GM19372 (cell line): ENCODE data around the gene ARL4A.
"Not testable (repeated sequence)": the region's sequence is repeated elsewhere in the genome, so short reads cannot be mapped to it uniquely, and the experiment has no call there.

Experiments
- ATAC-seq: cut with Tn5 transposase; IDR thresholded peaks from one replicate; pipeline ENCODE4 v1.9.1; 2021; ENCODE audit warnings: mild to moderate bottlenecking, low read depth, moderate library complexity; ENCODE audit not compliant: unreplicated experiment

Gene ARL4A

DNA sequence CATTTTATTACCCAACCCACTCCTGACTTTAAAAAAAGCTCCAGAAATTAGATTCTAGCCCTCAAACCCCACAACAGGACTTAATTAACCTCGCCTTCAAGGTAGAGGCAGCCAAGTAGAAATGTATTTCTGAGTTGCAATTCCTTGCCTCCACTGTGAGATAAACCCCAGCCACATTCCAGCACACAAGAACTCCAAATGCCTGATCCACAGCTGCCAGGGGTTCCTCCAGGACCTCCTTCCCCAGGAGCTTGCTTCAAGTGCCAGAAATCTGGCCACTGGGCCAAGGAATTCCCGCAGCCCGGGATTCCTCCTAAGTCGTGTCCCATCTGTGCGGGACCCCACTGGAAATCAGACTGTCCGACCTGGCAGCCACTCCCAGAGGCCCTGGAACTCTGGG is 25.9 kb upstream of the ARL4A start:
- ATAC-seq = no peak

DNA sequence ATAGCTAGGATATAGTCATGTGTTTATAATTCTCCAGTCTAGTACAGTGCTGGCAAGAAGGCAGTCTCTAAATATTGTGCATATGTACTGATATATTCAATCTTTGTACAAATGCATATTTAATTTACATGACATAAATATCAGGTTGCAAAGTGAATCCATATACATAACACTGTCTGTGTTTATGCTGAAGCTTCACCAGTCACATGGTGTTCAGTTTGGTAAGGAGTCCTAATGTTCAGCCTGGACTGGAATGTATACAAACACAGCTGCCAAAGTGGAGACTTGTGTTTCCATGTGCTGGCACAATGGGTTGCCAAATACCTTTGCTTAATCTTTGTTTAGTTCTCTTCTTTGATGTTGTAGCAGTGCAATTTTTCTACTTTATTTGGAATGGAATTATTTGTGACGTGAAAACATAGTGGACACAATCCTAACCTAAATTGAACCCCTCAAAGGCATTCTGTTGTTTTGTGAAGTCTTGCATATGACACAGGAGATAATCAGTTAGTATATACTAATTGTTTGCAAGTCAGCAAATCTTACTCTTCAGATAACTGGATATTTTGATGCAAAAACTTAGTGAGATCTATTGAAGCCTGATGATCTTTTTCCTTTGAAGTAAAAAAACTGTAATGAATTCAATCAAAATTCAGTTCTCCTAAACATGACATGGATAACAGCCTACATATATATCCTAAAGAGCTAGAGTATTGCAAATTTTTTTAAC is 17.3 kb upstream of the ARL4A start:
- ATAC-seq = no peak

DNA sequence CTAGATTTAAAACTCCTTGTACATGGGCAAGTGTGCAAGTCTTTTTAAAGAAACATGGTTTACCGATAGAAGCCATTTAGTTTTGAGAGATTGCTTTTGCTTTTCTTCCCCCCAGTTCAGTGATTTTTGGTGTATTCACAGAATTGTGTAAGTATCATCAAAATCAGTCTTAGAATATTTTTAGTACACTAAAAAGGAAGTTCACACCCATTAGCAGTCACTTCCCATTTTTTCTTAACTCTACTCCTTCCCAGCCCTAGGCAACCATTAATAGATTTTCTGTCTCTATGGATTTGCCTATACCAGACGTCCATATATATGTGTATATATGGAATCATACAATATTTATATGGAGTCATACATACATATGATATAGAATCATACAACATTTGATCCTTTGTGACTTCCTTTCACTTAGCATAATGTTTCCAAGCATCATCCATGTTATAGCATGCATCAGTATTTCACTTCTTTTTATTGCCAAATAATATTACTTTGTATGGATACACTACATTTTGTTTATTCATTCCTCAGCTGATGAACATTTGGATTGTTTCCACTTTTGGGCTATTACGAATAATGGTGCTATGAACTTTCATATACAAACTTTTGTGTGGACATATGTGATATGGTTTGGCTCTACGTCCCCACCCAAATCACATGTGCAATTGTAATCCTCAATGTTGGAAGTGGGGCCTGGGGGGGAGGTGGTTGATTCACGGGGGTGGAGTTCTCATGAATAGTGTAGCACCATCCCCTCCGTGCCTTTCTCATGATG is 16.5 kb upstream of the ARL4A start:
- ATAC-seq = no peak

DNA sequence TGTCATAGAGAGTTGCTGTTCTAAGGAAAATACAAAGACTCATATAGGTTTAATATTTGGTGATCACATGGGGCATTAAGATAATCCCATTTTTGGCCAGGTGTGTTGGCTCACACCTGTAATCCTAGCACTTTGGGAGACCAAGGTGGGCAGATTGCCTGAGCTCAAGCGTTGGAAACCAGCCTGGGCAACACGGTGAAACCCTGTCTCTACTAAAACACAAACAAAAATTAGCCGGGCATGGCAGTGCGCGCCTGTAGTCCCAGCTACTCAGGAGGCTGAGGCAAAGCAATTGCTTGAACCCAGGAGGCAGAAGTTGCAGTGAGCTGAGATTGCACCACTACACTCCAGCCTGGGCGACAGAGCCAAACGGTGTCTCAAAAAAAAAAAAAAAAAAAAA is 14.0 kb upstream of the ARL4A start:
- ATAC-seq = not testable (repeated sequence)

DNA sequence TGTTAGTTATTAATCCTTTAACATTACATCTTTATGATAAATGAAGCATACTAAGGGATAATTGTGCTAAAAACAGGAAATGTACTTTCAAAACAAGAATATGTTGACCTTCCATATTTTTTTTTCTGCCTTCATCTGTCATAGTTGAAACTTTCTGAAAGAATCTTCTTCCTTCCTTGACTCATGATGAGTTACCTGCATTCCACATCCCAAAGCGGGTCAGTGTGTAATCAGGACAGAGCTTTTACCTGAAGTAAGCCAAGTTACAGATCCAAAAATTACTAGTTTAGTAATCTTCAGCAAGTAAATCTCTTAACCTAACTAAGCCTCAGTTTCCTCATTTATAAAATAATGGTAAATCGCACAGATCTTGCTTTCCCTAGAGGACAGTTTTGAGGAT is 13.4 kb upstream of the ARL4A start:
- no peak for ATAC-seq

DNA sequence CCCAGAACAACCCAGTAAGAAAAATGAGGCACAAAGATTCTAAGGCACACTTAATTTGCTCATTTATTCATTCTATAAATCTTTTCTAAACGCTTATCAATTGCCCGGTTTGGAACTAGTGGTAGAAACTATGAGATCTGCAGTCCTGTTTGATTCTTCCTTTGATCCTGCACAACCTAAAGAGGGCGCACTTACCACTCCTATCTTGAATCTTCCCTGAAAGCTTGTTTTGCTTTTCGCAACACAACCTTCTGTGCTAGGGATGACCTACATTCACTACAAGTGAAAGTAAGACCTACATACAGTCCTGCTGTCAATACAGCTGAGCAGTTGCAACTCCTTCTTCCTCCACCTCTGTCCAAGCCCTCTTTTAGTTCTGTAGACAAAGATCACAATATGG is 12.6 kb upstream of the ARL4A start:
- ATAC-seq = peak; percentile 80

DNA sequence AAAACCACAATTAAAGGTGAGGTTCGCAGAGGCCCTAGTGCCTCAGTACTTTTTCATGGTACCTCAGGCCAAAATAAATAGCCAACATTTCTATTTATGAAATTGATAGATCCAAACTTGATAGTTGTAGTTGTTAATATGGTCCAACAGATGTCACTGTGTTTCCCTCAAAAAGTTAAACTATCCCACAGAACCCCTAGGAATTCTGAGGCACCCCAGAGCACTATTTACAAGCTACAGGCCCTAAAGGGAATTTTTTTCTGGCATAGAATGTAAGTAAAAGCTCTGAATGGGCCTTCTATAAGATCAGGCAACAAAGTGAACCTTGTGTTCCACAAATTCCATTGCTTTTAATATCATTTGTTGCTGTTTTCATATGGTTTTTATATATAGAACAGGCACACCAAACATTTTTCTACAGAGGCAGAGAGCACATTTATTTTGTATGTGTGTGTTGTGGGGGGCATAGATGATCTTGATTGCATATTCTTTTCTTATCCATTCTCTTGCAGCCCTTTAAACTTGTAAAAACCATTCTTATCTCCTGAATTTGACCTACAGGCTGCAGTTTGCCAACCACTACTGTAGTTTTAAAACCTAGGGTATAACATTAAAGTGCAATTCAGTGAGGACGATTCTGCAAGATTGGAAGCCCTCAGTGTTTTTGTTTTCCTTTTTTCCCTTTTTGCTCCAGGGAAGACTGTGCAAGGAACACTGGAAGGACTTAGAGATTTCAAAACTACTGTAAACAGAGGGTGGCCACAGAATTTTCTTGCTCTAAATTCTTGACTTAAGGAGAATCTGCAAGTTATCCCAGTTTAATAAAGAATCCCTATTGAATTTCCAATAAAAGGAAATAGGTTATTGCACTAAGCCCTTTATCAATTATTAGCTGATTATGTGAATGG is 3.5 kb upstream of the ARL4A start:
- no peak for ATAC-seq

DNA sequence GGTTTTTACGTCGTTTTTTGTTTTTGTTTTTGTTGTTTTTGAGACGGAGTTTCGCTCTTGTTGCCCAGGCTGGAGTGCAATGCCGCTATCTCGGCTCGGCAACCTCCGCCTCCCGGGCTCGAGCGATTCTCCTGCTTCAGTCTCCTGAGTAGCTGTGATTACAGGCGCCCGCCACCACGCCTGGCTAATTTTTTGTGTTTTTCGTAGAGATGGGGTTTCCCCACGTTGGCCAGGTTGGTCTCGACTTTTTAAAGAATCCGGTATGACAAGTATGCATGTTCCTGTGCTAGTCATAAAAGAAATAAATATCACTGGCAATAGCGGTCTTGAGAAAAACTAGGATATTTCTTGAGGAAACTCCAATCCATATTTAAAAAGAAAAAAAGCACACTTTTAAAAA is 2.7 kb upstream of the ARL4A start:
- ATAC-seq = no peak

DNA sequence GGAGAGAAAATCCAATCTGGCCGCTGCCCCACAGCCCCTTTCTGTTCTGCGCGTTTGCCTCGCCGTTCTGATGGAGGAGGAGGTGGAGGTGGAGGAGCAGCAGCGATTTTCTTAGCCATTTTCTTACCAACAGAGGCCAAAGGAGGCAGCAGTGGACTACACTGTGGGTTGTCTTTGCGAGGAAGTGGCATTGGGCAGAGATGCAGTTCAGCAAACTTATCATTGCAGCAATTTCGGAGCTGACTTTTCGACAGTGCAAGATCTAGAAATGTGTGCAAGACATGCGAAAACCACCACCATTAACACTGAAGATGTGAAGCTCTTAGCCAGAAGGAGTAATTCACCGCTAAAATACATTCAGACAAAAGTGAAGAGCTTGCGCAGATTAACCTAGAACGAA is 1.9 kb upstream of the ARL4A start:
- no peak for ATAC-seq

DNA sequence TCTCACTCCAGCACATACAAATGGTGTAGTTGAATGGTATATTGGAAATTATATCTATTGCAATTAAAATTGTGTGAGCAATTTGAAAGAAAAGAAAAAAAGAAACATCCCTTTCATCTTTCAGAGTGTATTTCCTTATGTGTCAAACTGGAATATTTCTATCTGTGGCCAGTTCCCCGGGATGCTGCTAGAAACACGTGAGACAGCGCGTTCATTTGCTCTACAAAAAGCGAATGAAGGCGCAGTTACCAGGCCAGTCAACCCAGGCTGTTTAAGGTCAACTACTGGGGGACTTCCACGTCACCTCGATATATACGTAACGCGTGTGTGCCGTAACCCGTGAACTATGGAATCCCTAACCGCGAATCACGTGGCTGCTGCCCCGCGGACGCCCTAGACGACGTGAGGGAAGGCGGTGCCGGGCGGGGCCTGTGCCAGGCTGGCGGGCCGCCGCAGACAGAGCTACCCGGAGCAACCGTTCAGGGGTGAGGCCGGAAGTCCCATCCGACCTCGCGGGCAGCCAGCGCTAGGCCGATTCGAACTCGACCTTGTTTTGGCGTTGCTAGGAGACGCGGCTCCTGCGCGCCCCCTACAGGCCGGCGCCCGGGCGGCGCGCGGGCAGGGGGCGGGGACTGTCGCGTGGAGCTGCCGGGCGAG is 1.1 kb upstream of the ARL4A start:
- ATAC-seq = peak; percentile 70

DNA sequence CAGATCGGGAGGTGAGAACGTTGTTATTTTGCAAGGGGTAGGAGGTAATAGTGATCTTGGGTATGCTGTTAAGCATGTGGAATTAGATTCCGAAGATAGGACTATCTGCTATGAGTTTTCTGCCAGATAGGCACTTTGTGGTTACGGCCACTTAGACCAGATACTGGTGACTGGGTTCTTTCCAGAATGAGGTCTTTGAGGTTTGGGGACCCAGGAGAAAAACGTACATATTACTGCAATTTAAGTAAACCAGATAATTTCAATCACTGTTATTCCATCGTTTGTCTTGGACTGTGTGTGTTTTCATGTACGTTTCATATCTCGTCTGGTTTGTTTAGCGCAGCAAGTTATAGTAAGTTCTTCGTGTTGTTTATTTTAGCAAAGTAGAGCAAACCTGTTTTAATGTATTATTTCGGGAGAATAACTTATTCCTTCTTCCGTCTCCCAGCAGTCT is 312 bp downstream of the ARL4A start:
- peak; percentile 0 for ATAC-seq

DNA sequence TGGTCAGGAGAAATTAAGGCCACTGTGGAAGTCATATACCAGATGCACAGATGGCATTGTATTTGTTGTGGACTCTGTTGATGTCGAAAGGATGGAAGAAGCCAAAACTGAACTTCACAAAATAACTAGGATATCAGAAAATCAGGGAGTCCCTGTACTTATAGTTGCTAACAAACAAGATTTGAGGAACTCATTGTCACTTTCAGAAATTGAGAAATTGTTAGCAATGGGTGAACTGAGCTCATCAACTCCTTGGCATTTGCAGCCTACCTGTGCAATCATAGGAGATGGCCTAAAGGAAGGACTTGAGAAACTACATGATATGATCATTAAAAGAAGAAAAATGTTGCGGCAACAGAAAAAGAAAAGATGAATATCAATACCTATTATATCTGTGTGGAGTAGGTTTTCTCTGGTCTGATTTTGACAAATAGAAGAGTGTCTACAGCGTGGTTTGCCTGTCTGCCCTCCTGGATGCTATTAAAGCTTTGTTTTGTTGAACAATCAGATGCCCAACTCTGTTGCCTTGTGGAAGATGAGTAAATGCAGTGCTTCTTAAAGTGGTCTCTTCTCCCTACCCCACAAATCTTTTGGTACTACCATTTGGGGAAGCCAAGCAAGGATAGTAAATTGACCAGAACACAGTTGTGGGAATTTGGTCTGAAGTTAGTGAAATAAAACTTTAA is 1.2 kb downstream of the ARL4A start:
- not testable (repeated sequence) for ATAC-seq

DNA sequence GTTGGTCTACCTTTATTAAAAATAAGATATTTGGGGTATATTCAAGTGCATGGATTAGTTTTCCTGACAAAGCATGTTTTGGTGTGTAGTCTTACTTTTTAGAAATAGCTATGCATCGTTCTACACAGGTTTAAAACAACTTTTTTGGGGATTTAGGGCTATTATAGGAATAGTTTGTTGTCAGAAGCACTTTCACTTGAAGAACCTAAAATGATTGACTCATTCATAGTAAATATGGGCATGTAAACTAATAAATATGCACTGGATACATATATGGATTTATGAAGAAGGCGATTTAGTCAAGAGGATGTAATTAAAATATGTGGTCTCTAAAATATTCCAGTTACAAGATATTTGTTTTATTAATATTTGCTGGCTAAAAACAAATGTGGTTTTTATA is 2.0 kb downstream of the ARL4A start:
- ATAC-seq = no peak

DNA sequence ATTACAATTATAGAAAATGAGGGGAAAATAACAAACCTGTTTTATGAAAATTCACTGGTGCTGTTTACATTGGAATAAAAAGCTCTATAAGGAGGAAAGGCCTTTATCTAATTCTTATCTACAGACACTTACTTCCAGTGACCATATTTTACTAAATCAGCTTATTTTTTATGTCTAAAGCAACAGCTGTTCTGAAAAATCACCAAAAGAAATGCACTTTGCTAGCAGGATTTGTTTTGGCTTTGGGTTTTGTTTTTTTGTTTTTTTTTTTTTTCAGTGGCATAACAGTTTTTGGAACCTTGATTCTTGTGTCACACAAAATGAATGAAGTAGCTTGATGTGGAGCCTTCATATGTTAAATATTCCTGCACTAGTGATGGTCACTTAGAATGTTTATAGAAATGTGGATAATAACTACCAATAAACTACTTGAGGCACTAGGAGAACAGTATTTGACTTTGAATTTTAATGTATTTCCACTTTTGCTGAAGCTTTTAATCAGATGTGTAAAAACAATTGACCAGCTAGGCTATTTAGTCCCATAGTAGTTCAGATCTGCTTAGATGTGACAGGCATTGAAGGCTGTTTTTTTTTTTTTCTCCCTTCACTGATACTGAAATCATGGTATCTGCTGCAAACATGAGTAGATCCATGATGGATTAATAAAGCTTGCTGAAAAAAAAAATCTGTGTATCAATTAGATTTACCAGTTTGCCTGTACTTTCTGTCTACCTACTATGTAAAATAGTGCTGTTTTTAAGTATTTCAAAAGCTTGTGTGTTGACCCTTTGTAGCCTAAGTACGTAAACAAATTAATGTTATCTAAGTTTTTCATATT is 2.8 kb downstream of the ARL4A start:
- no peak for ATAC-seq

DNA sequence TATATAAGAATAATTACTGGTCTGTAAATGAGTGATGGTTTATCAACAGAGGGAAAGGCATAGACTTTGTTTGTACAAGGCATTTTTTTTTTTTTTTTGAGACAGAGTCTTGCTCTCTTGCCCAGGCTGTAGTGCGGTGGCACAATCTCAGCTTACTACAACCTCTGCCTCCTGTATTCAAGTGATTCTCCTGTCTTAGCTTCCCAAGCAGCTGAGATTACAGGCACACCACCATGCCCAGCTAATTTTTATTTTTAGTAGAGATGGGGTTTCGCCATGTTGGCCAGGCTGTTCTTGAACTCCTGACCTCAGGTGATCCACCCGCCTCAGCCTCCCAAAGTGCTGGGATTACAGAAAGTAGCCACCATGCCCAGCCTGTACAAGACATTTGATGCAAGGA is 4.0 kb downstream of the ARL4A start:
- not testable (repeated sequence) for ATAC-seq

DNA sequence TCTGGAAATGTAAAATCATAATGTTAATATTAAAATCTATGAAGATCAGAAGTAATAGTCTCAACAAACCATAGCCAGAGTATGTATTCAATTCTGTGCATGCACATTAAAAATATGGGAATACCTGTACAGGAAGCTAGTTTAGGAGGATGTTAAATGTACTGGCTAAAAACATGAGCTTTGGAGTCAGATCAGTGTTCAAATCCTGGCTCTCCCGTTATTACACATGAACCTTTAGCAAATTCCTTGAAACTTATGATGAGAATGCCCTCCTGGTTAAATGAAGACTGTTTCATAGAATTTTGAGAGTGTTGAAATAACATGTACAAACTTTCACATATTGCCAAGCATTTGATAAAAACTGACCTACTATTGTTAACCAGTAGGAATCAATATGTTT is 4.6 kb downstream of the ARL4A start:
- no peak for ATAC-seq

DNA sequence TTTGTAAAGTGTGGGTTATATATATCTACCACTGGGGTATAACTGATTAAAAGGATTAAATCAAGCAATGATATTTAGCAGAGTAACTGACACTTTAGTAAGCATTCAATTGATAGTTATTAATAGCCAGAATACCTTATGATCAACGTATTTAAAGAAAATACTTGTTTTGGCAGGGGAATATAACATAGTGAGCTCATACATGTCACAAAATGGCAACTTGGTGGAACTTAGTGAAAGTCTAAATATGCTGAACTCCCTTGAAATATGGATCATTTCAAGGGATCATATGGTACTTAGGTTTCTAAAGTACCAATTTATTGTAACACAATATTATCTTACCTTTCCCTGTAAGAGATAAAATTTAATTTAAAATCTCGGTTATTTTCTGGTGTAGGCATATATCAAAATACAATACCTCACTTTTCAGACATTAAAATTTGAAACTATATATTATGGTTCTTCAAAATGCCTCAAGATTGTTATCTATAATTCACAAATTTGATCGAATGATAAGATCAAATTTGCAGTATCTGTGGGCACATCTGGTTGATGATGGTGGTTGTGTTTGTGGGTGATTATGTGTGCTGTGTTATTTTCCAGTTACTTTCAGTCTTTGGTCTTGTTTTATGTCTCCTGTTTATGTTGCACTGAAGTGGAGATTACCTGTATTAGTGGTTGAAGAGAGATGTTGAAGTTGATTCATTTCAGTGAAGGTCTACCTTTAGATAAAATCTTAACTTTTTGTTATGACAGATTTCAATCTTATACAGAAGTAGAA is 5.2 kb downstream of the ARL4A start:
- ATAC-seq = no peak

DNA sequence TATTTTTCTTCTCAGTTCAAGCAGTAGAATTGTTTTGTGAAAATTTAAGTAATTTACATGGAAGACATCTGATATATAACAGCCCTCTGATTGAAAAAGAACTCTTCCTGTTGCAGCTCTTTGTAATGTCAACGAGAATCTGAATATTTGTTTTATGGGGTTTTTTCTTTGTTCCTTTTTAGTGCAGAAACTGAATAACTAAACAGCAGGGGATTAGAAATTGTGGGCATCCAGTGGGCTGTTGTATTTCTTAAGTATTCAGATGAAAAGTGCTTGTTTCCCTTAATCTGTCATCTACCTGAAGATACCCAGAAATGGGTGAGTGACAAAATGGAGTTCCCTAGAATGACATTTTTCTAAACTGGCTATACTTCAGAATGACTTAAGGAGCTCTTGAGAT is 7.4 kb downstream of the ARL4A start:
- ATAC-seq = no peak
